H4 (cell line): Measurements from ENCODE around the gene POLR1B. TPM values are rescaled to one million over a fixed set of nuclear protein-coding genes. Genes with fewer than 3 reads are reported as not detected.
"Not testable (repeated sequence)": the region's sequence is repeated elsewhere in the genome, so short reads cannot be mapped to it uniquely, and the experiment has no call there.

Source experiments
- DNase-seq: peaks from one replicate; pipeline ENCODE4 v3.0.0-alpha.2; 2015; ENCODE audit warnings: low spot score
- total RNA-seq: library from RNA; depleted of rRNA; stranded (reverse); fragments of >200 nt; shearing (Covaris generic); gene quantifications from 2 replicates; pipeline ENCODE4 v1.2.3, GENCODE V29; 2014

The POLR1B gene
- total RNA-seq, 1 experiment from 2014 or later = 29.3 TPM

GRCh38 chr2:112600634-112601033 lies 58.4 kb downstream of the POLR1B start:
- DNase-seq = no peak

GRCh38 chr2:112601754-112602153 lies 59.5 kb downstream of the POLR1B start:
- no peak for DNase-seq

- no peak for DNase-seq
Measured at GRCh38 chr2:112602917-112603316, 60.7 kb downstream of the POLR1B start.

- DNase-seq = no peak
Measured at GRCh38 chr2:112603731-112604130, 61.5 kb downstream of the POLR1B start.

- no peak for DNase-seq
Measured at GRCh38 chr2:112604952-112605351, 62.7 kb downstream of the POLR1B start.

- DNase-seq = no peak
Measured at GRCh38 chr2:112605926-112606325, 63.7 kb downstream of the POLR1B start.

- no peak for DNase-seq
Measured at GRCh38 chr2:112606547-112606946, 64.3 kb downstream of the POLR1B start.

GRCh38 chr2:112607680-112608438 lies 65.6 kb downstream of the POLR1B start:
- no peak for DNase-seq

GRCh38 chr2:112609320-112609719 lies 67.1 kb downstream of the POLR1B start:
- not testable (repeated sequence) for DNase-seq

GRCh38 chr2:112612283-112612682 lies 70.0 kb downstream of the POLR1B start:
- not testable (repeated sequence) for DNase-seq

GRCh38 chr2:112614201-112614840 lies 72.1 kb downstream of the POLR1B start:
- DNase-seq = no peak

- DNase-seq = no peak
Measured at GRCh38 chr2:112615051-112615450, 72.8 kb downstream of the POLR1B start.

GRCh38 chr2:112615798-112616197 lies 73.5 kb downstream of the POLR1B start:
- not testable (repeated sequence) for DNase-seq

GRCh38 chr2:112618383-112618782 lies 76.1 kb downstream of the POLR1B start:
- no peak for DNase-seq

GRCh38 chr2:112621790-112622527 lies 79.7 kb downstream of the POLR1B start:
- DNase-seq = no peak

GRCh38 chr2:112622528-112622849 lies 80.2 kb downstream of the POLR1B start:
- no peak for DNase-seq

GRCh38 chr2:112623913-112624777 lies 81.9 kb downstream of the POLR1B start:
- DNase-seq = peak; percentile 76

- DNase-seq = no peak
Measured at GRCh38 chr2:112625474-112626114, 83.3 kb downstream of the POLR1B start.

GRCh38 chr2:112626604-112627059 lies 84.4 kb downstream of the POLR1B start:
- peak; percentile 76 for DNase-seq
